ENCODE results near the gene HDLBP. TPM values are rescaled to one million over a fixed set of nuclear protein-coding genes. Genes with fewer than 3 reads are reported as not detected.

HDLBP gene
- total RNA-seq, 2 experiments from 2014 or later = 170 to 176 TPM

GRCh38 chr2:241218131-241219029 is 97.1 kb downstream of the HDLBP start:
- H3K36me3 ChIP-seq (ENCODE audit: insufficient read depth, low read length) = no peaks in the 10 kb centered on the region
- no TSS peak for BruUV-seq (replicated peaks)
- no peaks in the 10 kb centered on the region for H4K20me1 ChIP-seq (ENCODE audit: insufficient read depth, low read length)
- intact Hi-C loops (cut with micrococcal nuclease; ENCODE audit: unreplicated experiment) = loop anchor here (2.0 to 5.0 kb wide), 2 partner anchors 174 to 236 kb away; no protein-coding TSS in a partner anchor
- H2AFZ ChIP-seq (ENCODE audit: low read length) = peak overlapping the region; percentile 75; the same call in 1 of the 2 replicates
- peak; percentile 77 for TF ChIP-seq CTCF (conservative IDR thresholded peaks at IDR 0.05; ENCODE audit: low read length)
- TF ChIP-seq EZH2phosphoT487 (IDR thresholded peaks at IDR 0.05; ENCODE audit: borderline replicate concordance, low read depth, low read length) = no peak
- POLR2A ChIA-PET = interaction anchor here (1.0 to 1.1 kb wide), 2 partner anchors 10 to 96 kb away, joined by 3 read pairs; no protein-coding TSS in a partner anchor
- CTCF ChIA-PET (ENCODE audit: unreplicated experiment) = interaction anchor here (1.0 kb wide), 1 partner anchor 25 kb away, joined by 3 read pairs; no protein-coding TSS in a partner anchor
- no peaks in the 10 kb centered on the region for H3K9me3 ChIP-seq (ENCODE audit: low read length)
- H3K27ac ChIP-seq (ENCODE audit: low read depth, low read length, poor library complexity, severe bottlenecking) = no peak overlapping the region
- H3K9me2 ChIP-seq (ENCODE audit: insufficient read depth, low read length) = no peaks in the 10 kb centered on the region
- H3K4me2 ChIP-seq (ENCODE audit: low read length) = peak overlapping the region; percentile 80
- peak overlapping the region; percentile 53 for H3K4me3 ChIP-seq (ENCODE audit: low read depth, low read length, poor library complexity, severe bottlenecking)
- no peaks in the 10 kb centered on the region for H3K79me2 ChIP-seq (ENCODE audit: insufficient read depth, low read depth, low read length)
- H3K4me1 ChIP-seq (ENCODE audit: insufficient read depth, low read length, poor library complexity, severe bottlenecking) = peaks cover 11% of the 10 kb centered on the region
- peak; percentile 51 for DNase-seq (ENCODE audit: low spot score)

GRCh38 chr2:241217320-241218031 is 98.0 kb downstream of the HDLBP start:
- H3K9me2 ChIP-seq (ENCODE audit: insufficient read depth, low read length) = no peaks in the 10 kb centered on the region
- POLR2A ChIA-PET = no interaction called here

More at GRCh38 chr2:241217320-241218031, 98.0 kb downstream of the HDLBP start:
- CTCF ChIA-PET (ENCODE audit: unreplicated experiment) = no interaction called here
- BruUV-seq (replicated peaks) = no TSS peak
- H2AFZ ChIP-seq (ENCODE audit: low read length) = no peak overlapping the region
- TF ChIP-seq EZH2phosphoT487 (IDR thresholded peaks at IDR 0.05; ENCODE audit: borderline replicate concordance, low read depth, low read length) (no peak), CTCF (conservative IDR thresholded peaks at IDR 0.05; ENCODE audit: low read length) (no peak)
- H3K4me2 ChIP-seq (ENCODE audit: low read length) = peak overlapping the region; percentile 23; the same call in 1 of the 2 replicates
- intact Hi-C loops (cut with micrococcal nuclease; ENCODE audit: unreplicated experiment) = loop anchor here (2.0 to 5.0 kb wide), 2 partner anchors 175 to 235 kb away; no protein-coding TSS in a partner anchor
- H3K79me2 ChIP-seq (ENCODE audit: insufficient read depth, low read depth, low read length) = no peaks in the 10 kb centered on the region
- H4K20me1 ChIP-seq (ENCODE audit: insufficient read depth, low read length) = no peaks in the 10 kb centered on the region
- no peak overlapping the region for H3K4me3 ChIP-seq (ENCODE audit: low read depth, low read length, poor library complexity, severe bottlenecking)
- DNase-seq (ENCODE audit: low spot score) = peak; percentile 66
- H3K36me3 ChIP-seq (ENCODE audit: insufficient read depth, low read length) = no peaks in the 10 kb centered on the region
- no peaks in the 10 kb centered on the region for H3K9me3 ChIP-seq (ENCODE audit: low read length)
- peaks cover 11% of the 10 kb centered on the region for H3K4me1 ChIP-seq (ENCODE audit: insufficient read depth, low read length, poor library complexity, severe bottlenecking)
- H3K27ac ChIP-seq (ENCODE audit: low read depth, low read length, poor library complexity, severe bottlenecking) = no peak overlapping the region
